GM19468 (cell line): ENCODE results near the gene LPCAT1.
A peak's percentile ranks its signal among the peaks of the same experiment; 100 is the strongest.
"Not testable (repeated sequence)": the region's sequence is repeated elsewhere in the genome, so short reads cannot be mapped to it uniquely, and the experiment has no call there.

Experiments
- ATAC-seq: cut with Tn5 transposase; IDR thresholded peaks from one replicate; pipeline ENCODE4 v1.9.1; 2021; ENCODE audit warnings: mild to moderate bottlenecking, moderate library complexity, moderate number of reproducible peaks; ENCODE audit not compliant: unreplicated experiment; ENCODE audit errors: extremely low read depth

The LPCAT1 gene, protein sequence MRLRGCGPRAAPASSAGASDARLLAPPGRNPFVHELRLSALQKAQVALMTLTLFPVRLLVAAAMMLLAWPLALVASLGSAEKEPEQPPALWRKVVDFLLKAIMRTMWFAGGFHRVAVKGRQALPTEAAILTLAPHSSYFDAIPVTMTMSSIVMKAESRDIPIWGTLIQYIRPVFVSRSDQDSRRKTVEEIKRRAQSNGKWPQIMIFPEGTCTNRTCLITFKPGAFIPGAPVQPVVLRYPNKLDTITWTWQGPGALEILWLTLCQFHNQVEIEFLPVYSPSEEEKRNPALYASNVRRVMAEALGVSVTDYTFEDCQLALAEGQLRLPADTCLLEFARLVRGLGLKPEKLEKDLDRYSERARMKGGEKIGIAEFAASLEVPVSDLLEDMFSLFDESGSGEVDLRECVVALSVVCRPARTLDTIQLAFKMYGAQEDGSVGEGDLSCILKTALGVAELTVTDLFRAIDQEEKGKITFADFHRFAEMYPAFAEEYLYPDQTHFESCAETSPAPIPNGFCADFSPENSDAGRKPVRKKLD

DNA sequence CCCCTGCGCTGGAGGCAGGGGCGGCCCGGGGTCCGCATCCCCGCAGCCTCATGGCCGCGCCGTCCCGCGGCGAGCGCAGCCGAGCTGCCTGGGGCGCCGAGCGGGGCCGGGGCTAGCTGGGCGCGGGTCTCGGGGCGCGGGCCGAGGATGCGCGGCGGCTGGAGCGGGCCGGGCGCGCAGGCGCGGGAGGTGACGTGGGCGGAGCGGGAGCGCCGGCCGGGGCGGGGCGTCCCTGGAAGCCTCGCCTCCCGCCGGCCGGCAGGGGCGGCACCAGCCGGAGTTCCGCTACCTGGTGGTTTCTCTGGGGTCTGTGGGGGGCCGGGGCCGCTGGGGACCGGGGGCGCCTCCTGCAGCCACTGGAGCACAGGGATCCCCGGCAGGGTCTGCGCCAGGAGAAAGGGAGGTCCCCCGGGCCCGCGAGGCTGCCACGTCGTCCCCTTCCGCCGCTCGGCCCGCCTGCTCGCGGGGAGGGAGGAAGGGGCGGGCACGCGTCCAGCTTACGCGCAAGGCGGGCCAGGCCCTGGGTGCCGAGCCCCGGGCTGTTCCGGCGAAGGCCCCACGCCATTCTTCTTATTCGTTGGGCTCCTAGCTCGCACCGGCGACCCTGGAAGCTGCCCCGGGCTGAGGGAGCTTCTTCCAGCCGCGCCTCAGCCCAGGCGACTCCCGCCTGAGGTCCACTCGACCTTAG lies at the start of gene LPCAT1:
TSS of gene LPCAT1 (minus strand) at position 168 of the 688 bp plus-strand sequence. CDS start at position 52, 116 bp downstream.
- ATAC-seq: peak; percentile 54

DNA sequence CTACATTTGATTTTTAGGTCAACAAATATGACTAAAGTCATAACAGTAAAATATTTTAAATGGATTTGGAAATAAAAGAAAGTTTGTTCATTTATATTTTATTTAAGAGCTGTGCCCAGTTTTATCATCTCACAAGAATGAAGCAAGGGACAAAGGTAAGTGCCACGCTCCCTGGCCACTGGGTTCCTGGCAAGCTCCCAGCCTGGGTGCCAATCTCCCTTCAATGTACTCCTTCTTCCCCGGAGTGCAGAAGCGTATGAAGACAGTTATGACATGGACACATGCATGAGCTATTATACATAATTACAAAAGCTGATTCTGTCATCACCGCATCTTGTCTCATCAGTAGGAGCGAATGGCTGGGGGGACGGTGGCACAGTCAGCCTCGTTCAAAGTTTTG lies 48.1 kb upstream of the LPCAT1 start:
- ATAC-seq: not testable (repeated sequence)

DNA sequence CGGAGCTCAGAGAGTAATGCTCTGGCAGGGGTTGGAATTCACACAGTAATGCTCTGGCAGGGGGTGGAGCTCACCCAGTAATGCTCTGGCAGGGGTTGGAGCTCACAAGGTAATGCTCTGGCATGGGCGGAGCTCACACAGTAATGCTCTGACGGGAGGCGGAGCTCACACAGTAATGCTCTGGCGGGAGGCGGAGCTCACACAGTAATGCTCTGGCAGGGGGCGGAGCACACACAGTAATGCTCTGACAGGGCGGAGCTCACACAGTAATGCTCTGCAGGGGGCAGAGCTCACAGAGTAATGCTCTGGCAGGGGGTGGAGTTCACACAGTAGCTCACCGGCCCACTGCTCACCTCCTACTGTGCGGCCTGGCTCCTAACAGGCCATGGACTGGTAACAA lies 47.2 kb upstream of the LPCAT1 start:
- ATAC-seq: no peak

DNA sequence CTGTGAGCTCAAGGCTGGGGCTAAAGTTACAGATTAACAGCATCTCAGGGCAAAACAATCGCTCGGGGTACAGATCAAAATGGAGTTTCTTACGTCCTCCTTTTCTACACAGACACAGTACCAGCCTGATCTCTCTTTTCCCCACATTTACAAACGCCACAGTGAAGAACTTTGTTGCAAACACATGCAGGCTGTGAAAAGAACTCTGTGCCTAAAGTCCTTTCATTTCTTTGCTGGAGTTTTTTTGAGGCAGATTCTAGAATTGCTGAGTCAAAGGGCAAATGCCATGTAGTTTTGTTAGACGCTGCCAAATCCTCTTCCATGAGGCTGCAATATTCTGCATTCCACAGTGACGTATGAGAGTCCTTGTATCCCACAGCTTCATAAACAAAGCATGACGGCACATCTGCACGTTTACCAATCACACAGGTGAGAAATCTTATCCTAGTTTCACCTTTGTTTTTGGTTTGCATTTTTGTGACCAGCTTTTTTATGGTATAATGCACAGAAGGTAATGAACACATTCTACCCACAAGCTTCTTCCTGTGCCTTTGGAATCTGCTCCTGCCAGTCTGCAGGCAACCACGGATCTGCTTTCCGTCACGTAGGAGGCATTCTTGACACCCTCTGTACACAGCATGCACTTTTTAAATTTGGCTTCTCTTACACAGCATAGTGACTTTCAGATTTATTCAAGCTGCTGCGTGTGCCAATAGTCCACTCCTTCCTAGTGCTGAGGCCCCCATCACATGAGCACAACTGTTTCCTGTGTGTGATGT lies 44.6 kb upstream of the LPCAT1 start:
- ATAC-seq: no peak

DNA sequence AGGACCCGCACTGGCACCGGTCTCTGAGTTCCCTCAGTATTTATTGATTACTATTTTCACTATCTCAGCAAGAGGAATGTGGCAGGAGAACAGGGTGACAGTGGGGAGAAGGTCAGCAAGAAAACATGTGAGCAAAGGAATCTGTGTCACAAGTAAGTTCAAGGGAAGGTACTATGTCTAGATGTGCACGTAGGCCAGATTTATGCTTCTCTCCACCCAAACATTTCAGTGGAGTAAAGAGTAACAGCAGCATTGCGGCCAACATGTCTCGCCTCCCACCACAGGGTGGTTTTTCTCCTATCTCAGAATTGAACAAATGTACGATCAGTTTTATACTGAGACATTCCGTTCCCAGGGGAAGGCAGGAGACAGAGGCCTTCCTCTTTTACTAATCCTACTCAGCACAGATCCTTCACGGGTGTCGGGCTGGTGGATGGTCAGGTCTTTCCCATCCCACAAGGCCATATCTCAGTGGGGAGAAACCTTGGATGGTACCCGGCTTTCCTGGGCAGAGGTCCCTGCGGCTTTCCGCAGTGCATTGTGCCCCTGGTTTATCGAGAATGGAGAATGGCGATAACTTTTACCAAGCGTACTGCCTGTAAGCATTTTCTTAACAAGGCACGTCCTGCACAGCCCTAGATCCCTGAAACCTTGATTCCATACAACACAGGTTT lies 43.9 kb upstream of the LPCAT1 start:
- ATAC-seq: not testable (repeated sequence)

DNA sequence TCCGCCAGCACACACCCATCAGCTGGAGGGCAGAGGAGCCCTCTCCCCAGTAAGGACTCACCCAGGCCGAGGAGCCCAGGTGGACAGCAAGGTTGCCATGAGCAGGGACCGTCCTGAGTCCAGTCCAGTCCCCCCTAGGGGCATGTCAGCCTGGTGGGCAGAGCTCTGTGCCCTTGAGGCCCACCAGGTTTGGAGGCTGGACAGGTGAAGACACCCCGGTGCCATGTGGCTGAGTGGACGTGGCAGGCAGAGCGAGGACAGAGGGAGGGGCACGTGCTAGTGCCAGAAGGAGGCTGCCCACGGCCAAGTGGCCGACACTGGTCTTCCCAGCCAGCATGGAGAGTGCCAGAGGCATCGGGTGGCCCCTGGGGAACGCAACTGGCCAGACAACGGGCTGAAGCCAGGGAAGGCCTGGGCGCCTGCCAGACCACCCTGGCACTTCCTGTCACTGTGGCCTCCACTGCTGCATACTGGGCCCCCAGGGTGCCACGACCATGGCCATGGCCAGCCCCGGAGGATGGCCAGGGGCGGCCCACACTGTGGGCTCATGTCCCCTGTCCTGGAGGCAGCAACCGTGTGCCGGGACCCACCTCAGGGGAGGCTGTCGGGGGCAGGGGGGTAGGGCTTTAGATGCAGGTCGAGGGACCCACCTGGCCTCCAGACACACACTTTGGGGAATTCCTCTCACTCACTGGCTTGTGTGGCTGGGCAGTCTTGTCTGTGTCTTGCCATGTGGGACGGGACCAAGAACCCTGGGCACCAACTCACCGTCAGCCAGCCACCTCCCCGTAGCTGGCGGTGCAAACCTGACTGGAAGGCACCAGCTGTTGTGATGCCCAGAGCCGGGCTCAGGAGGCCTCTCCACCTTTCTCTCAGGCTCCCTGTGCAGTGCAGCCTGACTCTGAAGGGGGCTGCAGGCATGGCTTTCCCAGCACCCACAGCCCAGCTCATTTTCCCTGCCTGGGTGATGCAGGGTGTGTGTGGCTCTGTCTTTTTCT lies 42.3 kb upstream of the LPCAT1 start:
- no peak for ATAC-seq

DNA sequence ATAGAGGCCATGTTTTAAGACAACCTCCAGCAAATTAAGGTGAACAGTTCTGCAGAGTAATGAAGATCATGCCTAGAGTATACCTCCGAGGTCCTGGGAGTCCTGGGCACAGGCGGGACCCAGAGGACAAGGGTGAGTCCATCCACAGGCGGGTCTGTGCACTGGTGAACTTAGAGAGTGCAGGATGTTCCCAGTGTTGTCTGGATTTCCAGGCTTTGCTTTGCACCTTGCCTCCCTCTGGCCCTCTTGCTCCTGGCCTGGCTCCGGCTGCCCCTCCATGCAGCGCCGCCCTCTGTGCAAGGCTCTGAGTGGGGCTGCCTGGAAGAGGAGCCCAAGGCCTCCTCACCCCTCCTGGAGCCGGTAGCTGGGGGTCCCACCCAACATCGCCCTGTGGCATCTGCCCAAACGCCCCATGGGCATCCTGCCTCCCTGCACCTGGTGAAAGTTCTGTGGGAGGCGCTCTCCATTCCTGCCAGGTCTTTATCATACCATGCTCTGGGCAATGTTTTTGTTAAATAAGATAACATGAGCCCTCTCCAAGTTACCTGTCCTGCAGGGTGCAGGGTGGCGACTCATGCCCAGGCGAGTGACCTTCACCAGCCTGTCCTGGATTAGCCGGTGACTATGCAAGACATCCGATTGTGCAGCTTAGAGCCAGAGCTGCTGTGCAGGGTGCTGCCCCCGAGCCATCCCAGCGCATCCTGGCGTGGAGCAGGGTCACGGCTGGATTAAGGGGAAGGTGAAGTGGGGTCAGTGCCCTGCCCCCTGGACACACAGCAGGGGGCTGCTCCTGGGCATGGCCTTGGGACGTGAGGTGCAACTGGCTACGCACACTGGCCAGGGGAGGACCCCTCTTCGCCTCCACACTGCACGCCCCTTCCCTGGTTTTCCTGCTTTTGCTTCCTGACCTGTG lies 41.3 kb upstream of the LPCAT1 start:
- ATAC-seq: no peak

DNA sequence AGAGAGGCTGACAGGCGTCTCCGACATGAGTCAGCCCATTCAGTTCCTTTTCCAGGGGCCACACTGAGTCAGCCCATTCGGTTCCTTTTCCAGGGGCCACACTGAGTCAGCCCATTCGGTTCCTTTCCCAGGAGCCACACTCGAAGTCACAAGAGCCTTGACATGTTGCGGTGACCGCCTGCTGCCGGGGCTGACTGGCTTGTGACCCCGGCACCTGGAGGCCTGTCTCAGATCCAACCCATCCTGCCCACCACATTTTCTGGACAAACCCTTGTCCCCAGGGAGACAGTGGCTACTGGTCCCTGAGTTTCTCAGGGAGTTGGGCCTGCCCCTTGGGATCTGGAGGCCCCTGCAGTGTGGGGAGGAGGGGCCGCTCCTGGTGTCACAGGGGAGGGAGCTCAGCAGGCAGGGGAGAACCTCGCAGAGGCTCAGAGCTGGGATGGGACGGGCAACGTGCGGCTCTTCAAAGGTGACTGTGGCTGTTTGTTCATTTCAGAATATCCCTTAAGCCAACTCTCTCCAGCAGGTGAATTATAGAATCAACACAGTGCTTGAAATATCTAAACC lies 40.5 kb upstream of the LPCAT1 start:
- ATAC-seq: no peak

DNA sequence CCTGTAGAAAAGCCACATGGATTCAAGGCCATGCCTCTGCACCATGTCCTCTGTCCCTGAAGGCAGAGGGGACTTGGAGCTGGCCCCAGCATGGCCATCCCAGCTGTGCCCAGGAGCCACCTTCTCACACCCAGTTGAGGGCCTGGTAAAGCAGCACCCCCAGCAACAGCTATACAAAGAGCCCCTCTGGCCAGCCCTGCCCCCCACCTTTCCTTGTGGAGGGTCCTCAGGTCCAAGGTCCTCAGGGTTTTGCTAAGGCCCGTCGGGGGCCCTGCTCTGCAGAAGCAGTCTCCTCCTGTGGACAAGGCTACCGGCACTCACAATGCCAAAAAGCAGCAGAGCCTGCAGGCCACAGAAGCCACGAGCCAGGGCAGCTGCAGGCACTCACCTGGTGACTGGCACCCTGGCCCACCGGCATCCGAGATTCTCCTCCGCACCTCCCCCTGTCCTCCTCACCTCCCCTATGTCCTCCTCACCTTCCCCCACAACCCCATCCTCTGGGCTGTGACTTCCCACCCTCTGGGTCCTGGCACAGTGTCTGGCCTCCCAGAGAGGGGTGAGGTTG lies 39.9 kb upstream of the LPCAT1 start:
- no peak for ATAC-seq

DNA sequence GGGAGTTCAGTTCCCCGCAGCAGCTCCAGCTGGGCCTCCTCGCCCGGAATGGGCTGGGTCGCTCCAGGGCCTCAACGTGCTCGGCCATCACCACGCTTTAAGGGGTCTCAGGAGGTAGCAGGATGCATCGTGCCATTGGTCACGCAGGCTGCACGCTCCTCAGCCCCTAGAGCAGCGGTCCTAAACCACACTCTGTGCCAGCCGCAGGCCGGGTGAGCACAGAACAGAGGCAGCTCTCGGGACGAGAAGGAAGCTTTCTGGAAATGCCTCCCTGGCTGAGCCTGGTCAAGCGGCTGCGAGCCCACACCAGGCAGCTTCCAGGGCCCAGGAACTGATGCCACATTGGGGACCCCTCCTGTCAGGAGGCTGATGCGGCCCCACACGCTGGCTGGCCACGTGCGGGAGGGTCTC lies 39.3 kb upstream of the LPCAT1 start:
- no peak for ATAC-seq

DNA sequence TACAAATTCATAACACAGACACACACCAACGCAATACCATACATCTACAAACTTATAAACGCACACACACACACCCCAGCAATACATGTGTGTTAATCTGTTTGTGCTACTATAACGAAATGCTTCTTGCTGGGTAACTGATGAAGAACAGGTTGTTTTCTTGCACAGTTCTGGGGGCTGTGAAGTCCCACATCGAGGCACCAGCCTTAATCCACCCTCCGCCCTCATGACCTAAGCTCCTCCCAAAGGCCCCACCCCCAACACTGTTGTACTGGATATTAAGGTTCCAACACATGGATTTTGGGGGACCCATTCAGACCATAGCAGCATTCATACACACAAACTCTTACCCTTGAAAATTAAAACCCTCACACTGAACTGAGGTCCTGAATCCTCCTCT lies 38.8 kb upstream of the LPCAT1 start:
- ATAC-seq: no peak

DNA sequence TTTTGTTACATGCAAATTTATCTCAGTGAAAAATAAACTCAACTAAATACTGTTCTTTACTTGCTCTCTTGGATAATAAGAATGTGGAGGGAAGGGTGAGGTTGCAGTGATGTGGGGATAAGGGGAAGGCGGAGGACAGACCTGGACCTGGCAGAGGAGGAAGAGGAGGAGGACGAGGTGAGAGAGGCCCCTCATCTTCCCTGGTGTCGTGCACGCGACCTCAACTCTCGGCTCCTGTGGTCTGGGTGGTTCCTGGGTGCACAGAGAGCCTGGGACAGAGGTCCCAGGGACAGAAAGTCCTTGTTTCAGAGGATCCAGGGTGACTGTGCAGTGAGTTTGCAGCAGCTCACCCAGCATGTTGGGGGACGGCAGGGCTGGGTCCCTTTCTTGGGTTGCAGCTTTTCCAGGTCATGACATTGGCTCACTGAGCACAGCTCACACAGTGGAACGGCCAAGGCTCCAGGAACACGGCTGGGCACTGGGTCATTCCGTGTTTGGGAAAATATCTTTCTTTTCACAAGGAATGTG lies 37.7 kb upstream of the LPCAT1 start:
- ATAC-seq: no peak

DNA sequence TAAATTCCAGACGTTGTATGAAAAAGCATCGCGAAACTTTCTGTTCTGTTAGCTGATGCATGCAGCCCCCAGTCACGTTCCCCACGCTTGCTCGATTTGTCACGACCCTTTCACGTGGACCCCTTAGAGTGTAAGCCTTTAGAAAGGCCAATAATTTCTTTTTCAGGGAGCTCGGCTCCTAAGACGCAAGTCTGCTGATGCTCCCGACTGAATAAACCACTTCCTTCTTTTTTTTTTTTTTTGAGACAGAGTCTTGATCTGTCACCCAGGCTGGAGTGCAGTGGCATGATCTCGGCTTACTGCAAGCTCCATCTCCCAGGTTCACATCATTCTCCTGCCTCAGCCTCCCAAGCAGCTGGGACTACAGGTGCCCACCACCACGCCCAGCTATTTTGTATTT lies 36.7 kb upstream of the LPCAT1 start:
- not testable (repeated sequence) for ATAC-seq

DNA sequence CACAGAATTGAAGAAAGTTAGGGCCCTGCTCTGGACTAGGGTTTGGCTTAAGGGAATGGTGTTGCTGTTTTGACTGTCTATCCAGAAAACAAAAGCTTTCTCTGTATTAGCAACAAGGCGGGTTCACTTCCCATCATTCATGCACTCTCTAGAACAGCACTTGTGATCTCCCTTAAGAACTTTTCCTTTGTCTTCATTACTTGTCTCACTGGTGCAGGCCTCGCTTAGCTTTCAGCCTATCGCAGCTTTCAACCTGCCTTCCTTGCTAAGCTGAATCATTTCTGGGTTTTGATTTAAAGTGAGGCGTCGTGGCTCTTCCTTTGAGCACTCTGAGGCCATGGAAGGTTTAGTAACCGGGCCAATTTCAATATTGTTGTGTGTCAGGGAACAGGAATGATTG lies 35.2 kb upstream of the LPCAT1 start:
- ATAC-seq: no peak

DNA sequence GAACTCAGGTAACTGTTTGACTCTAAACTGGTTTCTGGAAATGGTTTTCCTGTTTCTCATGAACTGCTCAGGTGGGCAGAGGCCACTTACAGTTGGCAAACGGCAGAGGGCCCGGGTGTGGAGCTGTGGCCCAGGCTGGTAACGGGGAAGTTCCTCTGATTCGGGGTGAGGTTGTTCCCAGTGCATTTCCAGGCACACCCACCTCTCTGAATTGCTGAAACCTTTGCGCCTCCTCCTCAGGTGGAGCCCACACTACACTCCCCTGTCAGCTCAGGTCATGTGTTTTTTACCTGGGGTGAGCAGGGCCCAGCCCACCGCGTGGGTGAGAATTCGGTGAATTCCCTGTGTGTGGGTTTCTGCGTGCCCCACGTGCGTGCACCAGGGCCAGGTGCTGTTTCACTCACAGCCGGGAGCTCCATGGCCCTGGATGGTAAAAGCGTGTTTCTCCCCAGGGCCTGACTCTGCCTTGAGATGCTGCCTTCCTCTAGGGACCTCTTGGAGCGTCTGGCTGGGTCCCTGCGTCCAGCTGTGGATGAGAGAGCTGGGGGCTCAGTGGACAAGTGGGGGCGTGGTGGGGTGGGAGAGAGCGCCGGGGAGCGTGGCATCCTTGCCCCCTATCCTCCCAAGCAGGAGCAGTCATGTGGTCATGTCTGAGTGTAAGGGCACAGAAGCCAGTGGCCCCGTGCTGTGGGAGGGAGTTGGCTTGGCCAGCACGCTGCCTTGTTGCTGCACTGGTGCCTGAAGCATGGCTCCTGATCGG lies 33.5 kb upstream of the LPCAT1 start:
- ATAC-seq: no peak
